Type B pancreatic cell (in vitro differentiated cells): ENCODE results near the gene ECM2. TPM values are rescaled to one million over a fixed set of nuclear protein-coding genes. Genes with fewer than 3 reads are reported as not detected.
"Not testable (repeated sequence)": the region's sequence is repeated elsewhere in the genome, so short reads cannot be mapped to it uniquely, and the experiment has no call there.

Source experiments
- DNase-seq: peaks from one replicate; pipeline ENCODE4 v3.0.0; 2021; ENCODE audit warnings: mixed read lengths; ENCODE audit not compliant: unreplicated experiment; ENCODE audit errors: extremely low spot score
- H3K27ac Mint-ChIP-seq: 2 replicates; pipeline ENCODE4 v1.8.0; 2021; ENCODE audit warnings: mild to moderate bottlenecking, mixed read lengths
- H3K27me3 Mint-ChIP-seq: 2 replicates; pipeline ENCODE4 v1.8.0; 2021; ENCODE audit warnings: mixed read lengths
- H3K36me3 Mint-ChIP-seq: 2 replicates; pipeline ENCODE4 v1.8.0; 2021; ENCODE audit warnings: mixed read lengths
- H3K4me1 Mint-ChIP-seq: one replicate; pipeline ENCODE4 v1.8.0; 2021; ENCODE audit warnings: mixed read lengths; ENCODE audit not compliant: unreplicated experiment
- H3K4me3 Mint-ChIP-seq: 2 replicates; pipeline ENCODE4 v1.8.0; 2021; ENCODE audit warnings: mild to moderate bottlenecking, mixed read lengths
- H3K9me3 Mint-ChIP-seq: 2 replicates; pipeline ENCODE4 v1.8.0; 2021; ENCODE audit warnings: mixed read lengths
- CTCF ChIP-seq: fragments of 200-600 bp; sonication (generic); conservative IDR thresholded peaks from 2 replicates; pipeline ENCODE4 v1.5.0; 2021; ENCODE audit warnings: antibody characterized with exemption, mild to moderate bottlenecking
- long read RNA-seq: library from polyadenylated mRNA; unstranded; transcript quantifications from one replicate; pipeline ENCODE4 v2.0.0, GENCODE V29; 2020
- total RNA-seq: library from RNA; stranded (reverse); gene quantifications from 2 replicates; pipeline ENCODE4 v1.2.1, GENCODE V29; 2021; ENCODE audit warnings: low replicate concordance

Gene ECM2
- 0.24 and 0.51 TPM in 2 replicates for total RNA-seq
- long read RNA-seq, partial matches to known transcripts: 0 of 1 reads
- long read RNA-seq, other reads (novel, unspliced or antisense): 1 of 1 reads

- no peak within 1 kb of the TSS for H3K27ac Mint-ChIP-seq
- no peaks in the 10 kb centered on the region for H3K27me3 Mint-ChIP-seq
- DNase-seq: no peak
- H3K4me1 Mint-ChIP-seq: peaks cover 8% of the 10 kb centered on the region
- peaks cover 3% of the 10 kb centered on the region for H3K9me3 Mint-ChIP-seq
- peak within 1 kb of the TSS; percentile 12 for H3K4me3 Mint-ChIP-seq
- no peak for TF ChIP-seq CTCF
- H3K36me3 Mint-ChIP-seq: no peaks in the 10 kb centered on the region
Measured at GRCh38 chr9:92535940-92536850, at the start of gene ECM2. ECM2 (minus strand) TSS chr9:92535990; CDS start chr9:92522866, 13,124 bp downstream.

GRCh38 chr9:92576175-92576574, 40.4 kb upstream of the ECM2 start:
- no peaks in the 10 kb centered on the region for H3K4me1 Mint-ChIP-seq
- DNase-seq: no peak
- H3K27me3 Mint-ChIP-seq: no peaks in the 10 kb centered on the region
- H3K4me3 Mint-ChIP-seq: no peak overlapping the region
- H3K27ac Mint-ChIP-seq: no peak overlapping the region
- no peak for TF ChIP-seq CTCF
- H3K36me3 Mint-ChIP-seq: no peaks in the 10 kb centered on the region
- H3K9me3 Mint-ChIP-seq: no peaks in the 10 kb centered on the region

- H3K4me3 Mint-ChIP-seq, DNase-seq, H3K27ac Mint-ChIP-seq: not testable (repeated sequence)
Measured at GRCh38 chr9:92573612-92574011, 37.8 kb upstream of the ECM2 start.

GRCh38 chr9:92571871-92572270, 36.1 kb upstream of the ECM2 start:
- not testable (repeated sequence) for DNase-seq, H3K36me3 Mint-ChIP-seq, H3K4me1 Mint-ChIP-seq, H3K27ac Mint-ChIP-seq, H3K9me3 Mint-ChIP-seq, H3K4me3 Mint-ChIP-seq, H3K27me3 Mint-ChIP-seq

More at GRCh38 chr9:92573612-92574011, 37.8 kb upstream of the ECM2 start:
- not testable (repeated sequence) for H3K36me3 Mint-ChIP-seq, H3K27me3 Mint-ChIP-seq, H3K4me1 Mint-ChIP-seq, H3K9me3 Mint-ChIP-seq

GRCh38 chr9:92564982-92565381, 29.2 kb upstream of the ECM2 start:
- H3K36me3 Mint-ChIP-seq: no peaks in the 10 kb centered on the region

GRCh38 chr9:92564504-92564903, 28.7 kb upstream of the ECM2 start:
- Mint-ChIP-seq H3K36me3 (no peaks in the 10 kb centered on the region), H3K4me1 (peaks cover 8% of the 10 kb centered on the region), H3K27ac (no peak overlapping the region)

More at GRCh38 chr9:92564982-92565381, 29.2 kb upstream of the ECM2 start:
- Mint-ChIP-seq H3K4me3 (no peak overlapping the region), H3K27me3 (no peaks in the 10 kb centered on the region), H3K4me1 (peaks cover 8% of the 10 kb centered on the region), H3K9me3 (no peaks in the 10 kb centered on the region), H3K27ac (no peak overlapping the region)
- no peak for TF ChIP-seq CTCF
- no peak for DNase-seq

More at GRCh38 chr9:92564504-92564903, 28.7 kb upstream of the ECM2 start:
- TF ChIP-seq CTCF: no peak
- no peaks in the 10 kb centered on the region for H3K9me3 Mint-ChIP-seq
- DNase-seq: no peak
- H3K4me3 Mint-ChIP-seq: no peak overlapping the region
- no peaks in the 10 kb centered on the region for H3K27me3 Mint-ChIP-seq
